Measurements from ENCODE around the gene CCDC90B. TPM values are rescaled to one million over a fixed set of nuclear protein-coding genes. Genes with fewer than 3 reads are reported as not detected.

The CCDC90B gene
- total and polyA plus RNA-seq, 5 donors from 2014 or later, result 35.9 to 77.6 (median 70.1) TPM

GRCh38 chr11:83303316-83303715, 17.1 kb upstream of the CCDC90B start:
- Histone ChIP-seq H3K4me3 (ENCODE audit: low read depth, low read length) (no peak overlapping the region), H3K9me3 (ENCODE audit: control insufficient read depth in 2 of 2, low read length in 2 of 2) (no peaks in the 10 kb centered on the region), H3K36me3 (ENCODE audit: control insufficient read depth, insufficient read depth, low read length) (no peaks in the 10 kb centered on the region), H3K27me3 (ENCODE audit: control insufficient read depth, insufficient read depth, low read length) (no peaks in the 10 kb centered on the region), H3K4me1 (ENCODE audit: control insufficient read depth, insufficient read depth, low read length, poor library complexity, severe bottlenecking) (no peaks in the 10 kb centered on the region), H3K27ac (ENCODE audit: insufficient read depth, low read length, poor library complexity, severe bottlenecking) (no peak overlapping the region)
- Mint-ChIP-seq H3K36me3 (no peaks in the 10 kb centered on the region), H3K27me3 (peaks cover 19% of the 10 kb centered on the region), H3K9me3 (no peaks in the 10 kb centered on the region), H3K27ac (no peak overlapping the region), H3K4me1 (no peaks in the 10 kb centered on the region), H3K4me3 (no peak overlapping the region)
- DNase-seq, result no peak
- ATAC-seq (ENCODE audit: low read depth in 2 of 2), result no peak

GRCh38 chr11:83302151-83302550, 16.0 kb upstream of the CCDC90B start:
- Mint-ChIP-seq H3K4me1 (no peaks in the 10 kb centered on the region), H3K9me3 (no peaks in the 10 kb centered on the region), H3K27me3 (peaks cover 18% of the 10 kb centered on the region), H3K27ac (no peak overlapping the region), H3K36me3 (no peaks in the 10 kb centered on the region), H3K4me3 (no peak overlapping the region)
- ATAC-seq (ENCODE audit: low read depth in 2 of 2) (no peak), DNase-seq (no peak)
- Histone ChIP-seq H3K27me3 (ENCODE audit: control insufficient read depth, insufficient read depth, low read length) (no peaks in the 10 kb centered on the region), H3K4me3 (ENCODE audit: low read depth, low read length) (no peak overlapping the region), H3K4me1 (ENCODE audit: control insufficient read depth, insufficient read depth, low read length, poor library complexity, severe bottlenecking) (no peaks in the 10 kb centered on the region), H3K9me3 (ENCODE audit: control insufficient read depth in 2 of 2, low read length in 2 of 2) (no peaks in the 10 kb centered on the region), H3K36me3 (ENCODE audit: control insufficient read depth, insufficient read depth, low read length) (no peaks in the 10 kb centered on the region), H3K27ac (ENCODE audit: insufficient read depth, low read length, poor library complexity, severe bottlenecking) (no peak overlapping the region)

DNA sequence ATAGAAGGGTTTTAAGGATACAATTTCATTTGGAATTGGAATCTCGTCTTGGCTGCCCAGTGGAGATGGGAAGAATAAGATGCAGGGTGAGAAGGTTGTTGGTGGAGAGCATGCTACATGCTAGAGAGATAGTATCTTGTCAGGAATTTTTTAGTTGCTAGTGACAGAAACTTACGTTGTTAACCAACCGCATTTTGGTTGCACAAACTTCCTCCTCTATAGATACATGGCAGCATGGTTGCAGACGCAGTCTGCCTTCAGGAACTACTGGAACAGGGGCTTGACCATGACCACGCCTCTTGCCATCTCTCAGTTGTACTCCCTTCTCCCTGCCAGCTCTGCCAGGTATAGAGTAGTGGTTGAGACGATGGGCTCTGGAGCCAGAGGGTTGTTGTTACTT, 13.5 kb upstream of the CCDC90B start:
- Mint-ChIP-seq H3K4me3 (no peak overlapping the region), H3K9me3 (no peaks in the 10 kb centered on the region), H3K27ac (no peak overlapping the region), H3K36me3 (no peaks in the 10 kb centered on the region), H3K4me1 (no peaks in the 10 kb centered on the region), H3K27me3 (peaks cover 26% of the 10 kb centered on the region)
- ATAC-seq (ENCODE audit: low read depth in 2 of 2), result no peak
- H3K36me3 ChIP-seq (ENCODE audit: control insufficient read depth, insufficient read depth, low read length), result no peaks in the 10 kb centered on the region
- H3K27me3 ChIP-seq (ENCODE audit: control insufficient read depth, insufficient read depth, low read length), result peaks cover 3% of the 10 kb centered on the region
- H3K27ac ChIP-seq (ENCODE audit: insufficient read depth, low read length, poor library complexity, severe bottlenecking), result no peak overlapping the region
- H3K9me3 ChIP-seq (ENCODE audit: control insufficient read depth in 2 of 2, low read length in 2 of 2), result no peaks in the 10 kb centered on the region
- H3K4me3 ChIP-seq (ENCODE audit: low read depth, low read length), result no peak overlapping the region
- no peaks in the 10 kb centered on the region for H3K4me1 ChIP-seq (ENCODE audit: control insufficient read depth, insufficient read depth, low read length, poor library complexity, severe bottlenecking)
- DNase-seq, result no peak

- peaks cover 3 to 6% (median 6%) of the 10 kb centered on the region in 4 donors for H3K4me1 Mint-ChIP-seq
Observed at GRCh38 chr11:83294208-83294607, 8.0 kb upstream of the CCDC90B start.

DNA sequence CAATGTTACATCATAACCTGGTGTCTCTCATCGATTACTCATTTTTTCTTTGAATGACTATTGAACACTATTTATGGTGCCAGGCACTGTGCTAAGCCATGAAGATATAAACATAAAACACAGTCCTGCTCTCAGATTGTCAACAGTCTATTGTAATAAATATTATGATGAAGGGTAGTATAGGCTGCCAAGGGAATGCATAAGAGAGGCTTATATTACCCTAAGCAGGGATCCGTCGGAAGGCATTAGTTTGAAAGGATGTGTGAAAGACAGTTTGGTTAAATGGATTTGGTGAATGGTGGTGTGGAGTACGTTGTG, 7.2 kb upstream of the CCDC90B start:
- Mint-ChIP-seq H3K27ac (no peak overlapping the region), H3K27me3 (peaks cover 31% of the 10 kb centered on the region)
- no peak for ATAC-seq (ENCODE audit: low read depth in 2 of 2)

More at GRCh38 chr11:83294208-83294607, 8.0 kb upstream of the CCDC90B start:
- no peak overlapping the region for H3K4me3 ChIP-seq (ENCODE audit: low read depth, low read length)
- no peak for ATAC-seq (ENCODE audit: low read depth in 2 of 2)
- H3K27ac ChIP-seq (ENCODE audit: insufficient read depth, low read length, poor library complexity, severe bottlenecking), result no peak overlapping the region
- H3K9me3 ChIP-seq (ENCODE audit: control insufficient read depth in 2 of 2, low read length in 2 of 2), result no peaks in the 10 kb centered on the region
- no peak for DNase-seq
- peaks cover 33% of the 10 kb centered on the region for H3K27me3 Mint-ChIP-seq
- H3K9me3 Mint-ChIP-seq, result no peaks in the 10 kb centered on the region
- peaks cover 10% of the 10 kb centered on the region for H3K27me3 ChIP-seq (ENCODE audit: control insufficient read depth, insufficient read depth, low read length)
- no peaks in the 10 kb centered on the region for H3K4me1 ChIP-seq (ENCODE audit: control insufficient read depth, insufficient read depth, low read length, poor library complexity, severe bottlenecking)
- H3K4me3 Mint-ChIP-seq, result no peak overlapping the region
- no peaks in the 10 kb centered on the region for H3K36me3 Mint-ChIP-seq
- no peak overlapping the region for H3K27ac Mint-ChIP-seq
- no peaks in the 10 kb centered on the region for H3K36me3 ChIP-seq (ENCODE audit: control insufficient read depth, insufficient read depth, low read length)

GRCh38 chr11:83292709-83293456, 6.7 kb upstream of the CCDC90B start:
- no peaks in the 10 kb centered on the region for H3K9me3 Mint-ChIP-seq
- Histone ChIP-seq H3K27me3 (ENCODE audit: control insufficient read depth, insufficient read depth, low read length) (peaks cover 10% of the 10 kb centered on the region), H3K9me3 (ENCODE audit: control insufficient read depth in 2 of 2, low read length in 2 of 2) (no peaks in the 10 kb centered on the region), H3K4me3 (ENCODE audit: low read depth, low read length) (peak overlapping the region; percentile 47), H3K4me1 (ENCODE audit: control insufficient read depth, insufficient read depth, low read length, poor library complexity, severe bottlenecking) (no peaks in the 10 kb centered on the region), H3K27ac (ENCODE audit: insufficient read depth, low read length, poor library complexity, severe bottlenecking) (no peak overlapping the region), H3K36me3 (ENCODE audit: control insufficient read depth, insufficient read depth, low read length) (no peaks in the 10 kb centered on the region)
- peak; percentile 77 to 79 for ATAC-seq (ENCODE audit: low read depth in 2 of 2)
- H3K27ac Mint-ChIP-seq, result no peak overlapping the region
- peaks cover 3 to 6% (median 6%) of the 10 kb centered on the region in 4 donors for H3K4me1 Mint-ChIP-seq
- peak overlapping the region in 2 of 4 donors; percentile 26 to 34 for H3K4me3 Mint-ChIP-seq
- peaks cover 30% of the 10 kb centered on the region for H3K27me3 Mint-ChIP-seq
- H3K36me3 Mint-ChIP-seq, result no peaks in the 10 kb centered on the region
- peak in 2 of 3 donors; percentile 28 to 69 for DNase-seq

More for the DNA sequence above, 7.2 kb upstream of the CCDC90B start:
- Histone ChIP-seq H3K4me1 (ENCODE audit: control insufficient read depth, insufficient read depth, low read length, poor library complexity, severe bottlenecking) (no peaks in the 10 kb centered on the region), H3K27ac (ENCODE audit: insufficient read depth, low read length, poor library complexity, severe bottlenecking) (no peak overlapping the region), H3K4me3 (ENCODE audit: low read depth, low read length) (no peak overlapping the region), H3K36me3 (ENCODE audit: control insufficient read depth, insufficient read depth, low read length) (no peaks in the 10 kb centered on the region), H3K27me3 (ENCODE audit: control insufficient read depth, insufficient read depth, low read length) (peaks cover 10% of the 10 kb centered on the region), H3K9me3 (ENCODE audit: control insufficient read depth in 2 of 2, low read length in 2 of 2) (no peaks in the 10 kb centered on the region)
- DNase-seq, result no peak
- Mint-ChIP-seq H3K4me3 (peak overlapping the region in 1 of 4 donors; percentile 7), H3K4me1 (peaks cover 3 to 6% (median 6%) of the 10 kb centered on the region in 4 donors), H3K36me3 (no peaks in the 10 kb centered on the region), H3K9me3 (no peaks in the 10 kb centered on the region)

GRCh38 chr11:83287631-83288030, 1.5 kb upstream of the CCDC90B start:
- H3K4me3 Mint-ChIP-seq, result peak overlapping the region in 1 of 4 donors; percentile 59
- DNase-seq, result no peak
- H3K36me3 Mint-ChIP-seq, result no peaks in the 10 kb centered on the region
- peaks cover 0 to 4% (median 0%) of the 10 kb centered on the region in 7 donors for H3K9me3 Mint-ChIP-seq
- peaks cover 14% of the 10 kb centered on the region for H3K27me3 Mint-ChIP-seq
- peak overlapping the region in 2 of 3 donors; percentile 14 to 98 for H3K27ac Mint-ChIP-seq
- no peak overlapping the region for H3K4me3 ChIP-seq (ENCODE audit: low read depth, low read length)
- peaks cover 12 to 35% (median 29%) of the 10 kb centered on the region in 4 donors for H3K4me1 Mint-ChIP-seq
- peaks cover 7% of the 10 kb centered on the region for H3K27me3 ChIP-seq (ENCODE audit: control insufficient read depth, insufficient read depth, low read length)
- peaks cover 16% of the 10 kb centered on the region for H3K4me1 ChIP-seq (ENCODE audit: control insufficient read depth, insufficient read depth, low read length, poor library complexity, severe bottlenecking)
- no peaks in the 10 kb centered on the region for H3K36me3 ChIP-seq (ENCODE audit: control insufficient read depth, insufficient read depth, low read length)
- no peak overlapping the region for H3K27ac ChIP-seq (ENCODE audit: insufficient read depth, low read length, poor library complexity, severe bottlenecking)
- no peak for ATAC-seq (ENCODE audit: low read depth in 2 of 2)
- no peaks in the 10 kb centered on the region for H3K9me3 ChIP-seq (ENCODE audit: control insufficient read depth in 2 of 2, low read length in 2 of 2)

All from CD4-positive, CD25-positive, alpha-beta regulatory T cell (primary cell).